Transverse colon (tissue), 4 donors: ENCODE measurements around the gene SNCG.

Experiments used
- EP300 ChIP-seq: sonication (generic); formaldehyde crosslinking; IDR thresholded peaks from one replicate; pipeline ENCODE4 v1.6.1; 2017; ENCODE audit warnings: antibody characterized with exemption, low read depth
- POLR2A ChIP-seq: fragments of 450-650 bp; IDR thresholded peaks from one replicate; pipeline ENCODE4 v1.6.1; 2016; ENCODE audit warnings: antibody characterized with exemption, mild to moderate bottlenecking, moderate library complexity
- POLR2AphosphoS5 ChIP-seq, 3 donors: sonication (generic); formaldehyde crosslinking; IDR thresholded peaks; one replicate each; pipeline ENCODE4 v1.6.1; 2016; ENCODE audit warnings: antibody characterized with exemption in 3 of 3
- TF ChIP-seq, protein P1 (sequence below), 5 experiments: fragments of 200-600 bp in 3 of 5; fragments of 450-650 bp in 2 of 5; sonication (generic) in 3 of 5; IDR thresholded peaks; 1 replicate in 2 of 5; 2 replicates in 3 of 5; pipeline ENCODE4 v1.5.1; 2016 to 2017; ENCODE audit warnings: antibody characterized with exemption in 5 of 5, inconsistent platforms in 3 of 5, mild to moderate bottlenecking in 2 of 5, moderate library complexity in 1 of 5

GRCh38 chr10:86970162-86970981 lies 12.0 kb downstream of the SNCG start:
- TF ChIP-seq, protein P1, sequence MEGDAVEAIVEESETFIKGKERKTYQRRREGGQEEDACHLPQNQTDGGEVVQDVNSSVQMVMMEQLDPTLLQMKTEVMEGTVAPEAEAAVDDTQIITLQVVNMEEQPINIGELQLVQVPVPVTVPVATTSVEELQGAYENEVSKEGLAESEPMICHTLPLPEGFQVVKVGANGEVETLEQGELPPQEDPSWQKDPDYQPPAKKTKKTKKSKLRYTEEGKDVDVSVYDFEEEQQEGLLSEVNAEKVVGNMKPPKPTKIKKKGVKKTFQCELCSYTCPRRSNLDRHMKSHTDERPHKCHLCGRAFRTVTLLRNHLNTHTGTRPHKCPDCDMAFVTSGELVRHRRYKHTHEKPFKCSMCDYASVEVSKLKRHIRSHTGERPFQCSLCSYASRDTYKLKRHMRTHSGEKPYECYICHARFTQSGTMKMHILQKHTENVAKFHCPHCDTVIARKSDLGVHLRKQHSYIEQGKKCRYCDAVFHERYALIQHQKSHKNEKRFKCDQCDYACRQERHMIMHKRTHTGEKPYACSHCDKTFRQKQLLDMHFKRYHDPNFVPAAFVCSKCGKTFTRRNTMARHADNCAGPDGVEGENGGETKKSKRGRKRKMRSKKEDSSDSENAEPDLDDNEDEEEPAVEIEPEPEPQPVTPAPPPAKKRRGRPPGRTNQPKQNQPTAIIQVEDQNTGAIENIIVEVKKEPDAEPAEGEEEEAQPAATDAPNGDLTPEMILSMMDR (IDR thresholded peaks at IDR 0.05) = no peak
- TF ChIP-seq POLR2A (peak; percentile 39), EP300 (no peak), POLR2AphosphoS5 (IDR thresholded peaks at IDR 0.05) (peak in 2 of 3 donors; percentile 51 to 76)
